Stimulated activated CD8-positive, alpha-beta memory T cell treated with anti-CD3 and anti-CD28 coated beads, Interleukin-4, amount 100 ng/mL, for 24 hours (primary cell): Measurements from ENCODE around the gene KHDRBS2.
"Not testable (repeated sequence)": the region's sequence is repeated elsewhere in the genome, so short reads cannot be mapped to it uniquely, and the experiment has no call there.

Experiments
- DNase-seq: peaks from one replicate; pipeline ENCODE4 v3.0.0-alpha.2; 2020; ENCODE audit warnings: low read depth

The KHDRBS2 gene

DNA sequence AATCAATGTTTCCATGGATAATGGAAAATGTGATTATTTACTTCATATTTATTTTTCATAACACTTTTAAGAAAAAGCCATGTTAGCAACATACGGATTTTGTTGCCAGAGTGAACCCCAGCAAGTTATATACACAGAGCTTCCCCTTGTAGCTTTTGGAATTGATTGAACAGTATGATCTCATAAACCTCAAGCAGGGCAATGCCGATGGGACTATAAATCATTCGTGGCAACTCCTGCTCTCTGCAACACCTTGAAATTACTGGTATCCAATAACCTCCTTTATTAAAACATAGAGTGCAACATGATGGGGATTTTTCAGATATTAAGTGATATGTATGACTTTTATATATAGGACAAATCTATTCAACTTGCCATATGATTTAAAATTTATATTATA is 428.5 kb downstream of the KHDRBS2 start:
- no peak for DNase-seq

DNA sequence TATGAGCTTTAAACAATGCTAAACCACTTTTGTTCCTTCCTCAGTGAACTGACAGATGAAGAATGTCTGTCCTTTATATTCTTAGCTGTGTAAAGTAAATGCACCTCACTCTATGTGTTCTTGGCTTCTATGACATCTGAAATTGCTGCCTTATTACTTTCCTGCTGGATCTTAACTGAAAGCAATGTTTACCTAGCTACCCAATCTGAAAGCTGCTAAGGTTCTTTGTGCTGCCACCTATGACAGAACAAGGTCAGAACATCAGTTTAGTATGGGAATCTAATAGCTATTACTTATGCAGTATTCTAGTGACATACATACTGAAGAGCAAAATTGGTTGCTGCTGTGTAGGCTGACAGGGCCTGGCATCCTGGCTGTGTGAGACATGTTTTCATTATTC is 444.1 kb downstream of the KHDRBS2 start:
- no peak for DNase-seq

DNA sequence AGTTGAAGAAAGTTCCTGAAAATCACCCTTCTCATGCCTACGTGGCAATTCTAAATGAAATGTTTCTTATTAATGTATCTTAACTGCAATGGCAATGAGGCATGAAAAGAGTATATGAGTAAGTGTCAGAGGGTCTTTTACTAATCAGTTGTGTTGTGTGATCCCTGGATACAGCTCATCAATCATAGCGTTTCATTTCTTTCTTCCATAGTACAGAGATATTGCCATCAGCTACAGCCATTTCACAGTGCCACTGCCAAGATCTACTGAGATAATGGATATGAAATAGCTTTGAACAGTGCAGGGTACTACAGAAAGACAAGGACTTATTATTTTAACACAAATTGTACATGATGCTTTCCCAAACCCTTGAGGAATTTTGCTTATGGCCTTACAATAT is 450.8 kb downstream of the KHDRBS2 start:
- no peak for DNase-seq

DNA sequence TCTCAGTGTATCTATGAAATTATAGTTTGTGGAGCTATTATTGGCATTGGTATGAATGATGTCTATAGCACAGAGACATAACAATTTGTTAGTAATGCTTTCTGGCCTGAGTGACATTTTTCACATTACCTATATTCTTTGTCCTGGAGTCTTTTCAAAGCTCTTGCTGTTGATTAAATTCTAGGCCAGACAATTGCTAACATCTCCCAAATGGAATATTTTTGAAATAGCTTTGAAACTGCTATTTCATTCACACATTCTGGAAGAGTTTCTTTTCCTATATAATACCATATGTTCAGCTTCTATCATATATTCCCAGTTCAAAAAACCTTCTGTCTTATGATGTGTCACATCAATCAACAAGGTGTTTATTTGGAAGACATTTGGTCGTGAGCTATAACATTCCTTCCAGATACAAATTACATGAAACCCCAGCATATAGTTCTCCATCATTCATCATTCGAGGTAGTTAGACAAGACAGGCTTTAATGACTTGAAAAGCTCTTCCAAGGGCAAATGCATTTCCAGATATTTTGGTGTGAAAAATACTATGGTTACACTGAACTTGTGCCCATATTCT is 452.8 kb downstream of the KHDRBS2 start:
- no peak for DNase-seq

DNA sequence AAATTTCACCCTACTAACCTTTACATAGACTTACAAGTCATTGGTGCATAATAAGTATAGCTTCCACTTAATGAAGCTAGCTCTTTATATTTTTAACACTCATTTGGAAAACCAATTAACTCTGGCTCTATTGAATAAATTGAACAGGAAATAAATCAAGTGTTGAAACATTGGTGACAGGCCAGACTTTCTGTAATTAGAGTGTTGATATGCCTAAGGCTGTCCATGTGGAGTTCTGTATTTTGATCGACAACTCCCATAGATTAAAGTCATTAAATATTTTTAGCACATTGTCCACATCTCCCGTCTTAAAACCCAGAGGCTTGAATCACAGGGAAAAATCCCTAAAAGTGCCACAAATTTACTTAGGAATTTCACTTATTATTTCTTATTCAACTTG is 468.3 kb downstream of the KHDRBS2 start:
- no peak for DNase-seq

DNA sequence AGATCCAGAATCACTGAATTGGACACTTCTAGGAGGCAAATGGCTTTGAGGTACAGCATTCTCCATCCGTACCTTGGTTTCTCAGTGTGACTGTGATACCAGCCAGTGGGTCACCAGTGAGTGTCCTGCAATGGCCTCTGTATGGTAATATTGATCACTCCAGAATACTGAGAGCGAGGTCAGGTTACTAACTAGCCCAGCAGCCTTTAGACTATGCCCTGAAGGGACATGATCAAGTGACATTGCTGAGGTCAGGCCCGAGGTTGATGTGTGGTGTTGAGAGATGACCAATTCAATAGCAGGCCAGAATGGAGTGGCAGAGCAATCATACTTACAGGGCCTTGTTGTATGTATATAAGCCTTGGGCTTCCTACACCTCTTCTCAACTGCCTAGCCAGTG is 476.0 kb downstream of the KHDRBS2 start:
- no peak for DNase-seq

DNA sequence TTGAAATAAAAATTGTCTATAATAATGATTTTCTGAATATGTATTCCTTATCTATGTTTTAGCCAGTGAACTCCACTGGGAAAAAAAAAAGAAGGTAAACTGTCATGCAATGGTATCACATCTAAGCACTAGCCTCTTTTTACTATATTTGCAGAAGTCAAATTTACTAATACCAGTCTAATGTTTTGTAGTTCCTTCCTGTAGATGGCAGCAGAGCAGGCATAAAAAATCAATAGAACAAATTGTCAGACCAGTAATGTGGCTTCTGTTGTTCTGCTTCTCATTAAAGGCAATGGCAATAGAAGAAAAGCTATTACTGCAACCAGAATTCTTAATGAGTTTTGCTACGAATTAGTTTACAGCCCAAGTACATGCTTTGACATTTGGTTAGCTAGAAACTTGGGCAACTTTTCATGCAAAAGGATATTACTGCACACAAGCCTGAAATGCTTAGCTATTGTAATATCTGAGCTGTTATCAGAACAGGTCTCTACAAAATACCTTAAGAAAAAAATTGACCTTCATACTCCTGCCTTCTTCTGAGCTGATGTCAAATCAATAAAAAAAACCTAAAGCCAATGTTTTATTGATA is 476.9 kb downstream of the KHDRBS2 start:
- no peak for DNase-seq

DNA sequence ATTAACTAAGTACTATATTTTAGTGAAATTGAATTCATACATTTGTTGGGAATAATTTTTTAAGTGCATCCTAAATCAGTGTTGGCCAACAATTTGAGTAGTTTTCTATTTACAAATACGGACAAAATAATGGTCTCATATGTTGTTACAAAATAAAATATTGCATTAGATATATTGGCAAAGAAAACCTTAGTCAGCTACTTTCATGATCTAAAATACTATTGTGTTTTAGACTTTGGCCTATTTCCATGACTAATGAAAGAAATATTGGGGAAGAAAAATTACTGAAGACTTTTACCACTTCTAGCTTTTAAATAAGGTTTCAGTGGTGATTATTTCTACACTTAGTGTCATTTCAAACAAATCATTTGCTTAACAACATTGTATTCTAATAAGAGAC is 498.0 kb downstream of the KHDRBS2 start:
- DNase-seq: no peak

DNA sequence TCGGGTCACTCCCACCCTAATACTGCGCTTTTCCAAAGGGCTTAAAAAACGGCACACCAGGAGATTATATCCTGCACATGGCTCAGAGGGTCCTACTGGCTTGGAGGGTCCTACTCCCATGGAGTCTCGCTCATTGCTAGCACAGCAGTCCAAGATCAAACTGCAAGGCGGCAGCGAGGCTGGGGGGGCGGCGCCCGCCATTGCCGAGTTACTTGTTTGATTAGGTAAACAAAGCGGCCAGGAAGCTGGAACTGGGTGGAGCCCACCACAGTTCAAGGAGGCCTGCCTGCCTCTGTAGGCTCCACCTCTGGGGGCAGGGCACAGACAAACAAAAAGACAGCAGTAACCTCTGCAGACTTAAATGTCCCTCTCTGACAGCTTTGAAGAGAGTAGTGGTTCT is 516.6 kb downstream of the KHDRBS2 start:
- not testable (repeated sequence) for DNase-seq

DNA sequence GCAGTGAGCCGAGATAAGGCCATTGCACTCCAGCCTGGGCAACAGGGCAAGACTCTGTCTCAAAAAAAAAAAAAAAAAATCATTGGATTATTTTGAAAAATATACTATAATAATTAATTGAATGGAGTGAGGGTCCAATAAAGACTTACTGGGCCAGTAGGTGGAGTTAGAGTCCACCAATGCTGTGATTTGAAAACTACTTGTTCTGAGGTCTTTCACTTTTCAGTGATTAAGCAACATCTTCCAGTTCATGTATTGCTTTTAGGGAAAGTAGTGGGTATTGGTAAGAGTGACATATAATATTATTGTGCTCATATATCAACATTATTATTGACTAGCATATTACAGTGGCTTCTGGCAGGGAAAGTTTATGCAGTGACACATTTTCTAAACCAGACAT is 530.3 kb downstream of the KHDRBS2 start:
- DNase-seq: no peak

DNA sequence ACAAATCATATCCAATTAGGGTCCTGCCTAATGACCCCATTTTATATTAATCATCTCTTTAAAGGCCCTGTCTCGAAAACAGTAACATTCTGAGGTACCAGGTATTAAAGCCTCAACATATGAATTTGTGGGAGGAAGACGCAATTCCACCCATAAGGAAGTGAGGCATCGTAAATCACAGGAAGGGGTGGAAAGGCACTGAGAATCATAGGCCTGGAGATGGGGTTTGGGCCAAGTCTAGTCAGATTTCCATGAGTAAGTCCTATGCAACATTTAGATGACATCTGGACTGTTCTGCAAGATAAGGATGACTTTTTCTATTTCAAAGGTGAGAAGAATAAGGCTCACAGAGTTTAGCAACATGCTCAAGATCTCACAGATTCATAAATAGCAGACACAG is 534.0 kb downstream of the KHDRBS2 start:
- DNase-seq: no peak

DNA sequence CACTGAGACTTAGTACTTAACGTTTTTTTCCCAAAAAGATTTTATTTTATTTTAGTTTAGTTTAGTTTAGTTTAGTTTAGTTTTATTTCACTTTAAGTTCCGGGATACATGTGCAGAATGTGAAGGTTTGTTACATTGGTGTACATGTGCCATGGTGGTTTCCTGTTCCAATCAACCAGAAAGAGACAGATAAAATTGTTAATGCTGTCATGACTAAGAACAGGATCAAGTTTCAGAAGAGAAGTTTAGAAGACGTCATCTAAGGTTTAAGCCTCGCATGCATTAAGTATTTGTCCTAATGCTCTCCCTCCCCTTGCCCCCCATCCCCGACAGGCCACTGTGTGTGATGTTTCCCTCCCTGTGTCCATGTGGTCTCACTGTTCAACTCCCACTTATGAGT is 540.0 kb downstream of the KHDRBS2 start:
- DNase-seq: no peak

DNA sequence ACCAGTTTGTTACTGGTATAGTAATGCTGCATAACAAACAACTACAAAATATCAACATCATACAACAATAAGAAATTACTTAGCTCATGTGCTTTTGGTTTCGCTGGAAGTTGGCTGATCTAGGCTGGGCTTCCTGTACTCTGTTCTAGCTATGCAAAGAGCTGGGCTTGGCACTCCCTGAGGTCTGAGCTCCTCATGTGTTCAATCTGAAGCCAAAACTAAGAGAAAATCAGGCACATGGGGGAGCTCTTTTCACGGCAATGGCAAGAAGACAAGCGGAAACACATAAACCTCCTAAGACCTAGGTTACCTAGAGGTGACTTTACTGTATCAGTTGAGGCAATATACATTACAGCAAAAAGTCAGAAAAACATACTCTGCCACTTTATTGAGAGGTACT is 574.2 kb downstream of the KHDRBS2 start:
- no peak for DNase-seq

DNA sequence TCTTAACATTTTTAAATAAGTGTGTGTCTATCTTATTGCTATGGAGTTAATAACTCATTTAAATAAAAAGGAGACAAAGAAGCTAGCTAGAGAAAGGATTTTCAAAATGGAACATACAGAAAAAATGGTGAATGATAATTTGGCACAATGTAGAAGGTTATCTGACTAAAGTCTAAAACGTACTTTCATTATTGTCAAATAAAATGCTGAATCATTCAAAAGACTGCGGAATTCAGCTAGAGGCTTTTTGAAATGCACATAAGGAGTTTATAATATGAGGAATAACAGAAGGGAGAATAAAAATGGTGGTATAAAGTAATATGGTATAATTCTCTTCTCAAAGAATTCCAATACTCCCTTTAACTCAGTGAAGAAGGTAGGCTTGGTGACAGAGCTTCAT is 597.9 kb downstream of the KHDRBS2 start:
- no peak for DNase-seq

DNA sequence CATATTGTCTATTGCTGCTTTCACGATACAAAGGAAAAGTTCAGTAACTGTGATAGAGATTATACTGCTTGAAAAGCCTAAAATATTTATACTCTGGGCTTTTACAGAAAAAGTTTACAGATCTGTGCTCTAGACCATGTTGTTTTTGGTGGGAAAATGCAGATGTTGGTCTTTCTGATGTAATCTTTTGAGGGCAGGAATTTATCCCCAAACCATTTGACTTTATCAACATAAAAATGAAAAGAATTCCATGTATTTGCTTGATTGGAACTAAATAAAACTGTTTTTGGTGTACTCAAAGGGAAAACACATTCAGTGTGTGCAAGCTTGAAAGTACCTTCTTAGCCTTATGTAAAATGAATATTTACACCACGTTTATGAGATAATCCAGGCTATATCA is 603.5 kb downstream of the KHDRBS2 start:
- DNase-seq: no peak

DNA sequence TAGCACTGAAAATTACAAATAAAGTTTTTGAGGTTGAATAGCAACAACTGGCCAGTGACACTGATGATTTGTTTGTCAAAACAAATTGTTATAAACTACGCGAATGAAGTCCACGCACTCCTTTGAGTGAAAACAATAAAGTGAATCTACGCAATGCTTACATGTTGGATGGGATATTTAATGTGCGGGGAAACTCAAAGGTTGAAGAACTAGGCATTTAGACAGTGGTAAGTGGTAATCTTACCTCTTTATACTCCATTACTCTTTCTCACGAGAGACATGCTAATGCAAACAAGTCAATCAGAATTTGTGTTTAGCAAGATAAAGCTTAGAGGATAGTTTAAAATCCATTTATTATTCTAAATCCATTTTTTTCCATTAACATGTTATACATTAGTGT is 606.4 kb downstream of the KHDRBS2 start:
- no peak for DNase-seq

DNA sequence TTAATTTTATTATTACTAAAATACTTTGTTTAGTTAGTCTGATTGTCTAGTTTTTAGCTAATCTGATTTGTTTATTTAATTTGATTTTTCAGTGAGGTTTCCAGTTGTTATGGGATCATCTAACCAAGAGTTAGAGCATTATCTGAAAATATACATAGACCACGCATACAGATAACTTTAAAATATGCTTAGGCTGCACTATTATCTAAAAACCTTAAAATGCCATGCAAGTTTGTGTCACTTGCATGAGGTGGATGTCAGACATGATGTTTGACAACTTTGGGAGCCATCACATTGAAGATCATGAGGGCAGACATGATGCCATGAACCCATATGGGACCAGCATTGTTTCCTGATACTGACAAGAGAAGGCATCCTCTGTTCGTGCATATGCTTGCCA is 610.3 kb downstream of the KHDRBS2 start:
- DNase-seq: no peak

DNA sequence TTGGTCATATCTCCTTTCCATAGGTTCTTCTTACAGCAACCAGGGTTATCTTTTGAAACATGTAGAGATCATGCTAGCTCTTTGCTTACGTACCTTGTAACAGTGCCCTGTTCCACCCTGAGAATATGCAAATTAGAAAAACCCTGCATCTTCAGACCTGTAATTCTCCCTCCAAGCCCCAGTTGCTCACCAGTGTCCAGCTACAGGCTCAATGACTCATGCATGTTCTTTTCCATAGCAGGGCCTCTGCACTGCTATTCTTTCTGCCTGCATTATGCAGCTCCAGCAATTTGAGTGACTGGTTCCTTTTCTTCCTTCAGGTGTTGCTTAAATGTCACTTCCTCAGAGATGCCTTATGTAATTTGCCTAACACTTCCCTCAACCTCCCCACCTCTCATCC is 636.2 kb downstream of the KHDRBS2 start:
- DNase-seq: no peak

DNA sequence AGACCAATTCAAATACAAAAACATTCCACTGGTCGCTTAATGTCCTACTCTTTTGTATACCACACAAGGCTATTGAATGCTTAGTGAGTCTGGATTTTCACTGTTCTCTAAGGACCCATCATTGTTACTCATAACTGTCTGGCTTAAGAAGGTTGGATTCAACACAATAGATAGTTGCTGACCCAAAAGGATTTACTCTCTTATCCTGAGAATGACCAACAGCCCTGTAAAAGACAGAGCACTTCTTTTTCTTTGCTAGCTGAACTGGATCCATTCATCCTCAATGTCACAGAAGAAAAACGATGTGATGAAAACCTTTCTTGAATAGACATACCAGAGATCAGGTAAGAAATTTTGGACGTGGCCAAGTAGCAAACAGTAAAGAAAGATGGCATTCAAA is 645.6 kb downstream of the KHDRBS2 start:
- DNase-seq: no peak
